Endothelial cell of umbilical vein (primary cell): ENCODE measurements around the gene RILP. TPM values are rescaled to one million over a fixed set of nuclear protein-coding genes. Genes with fewer than 3 reads are reported as not detected.

ENCODE experiments used
- BruUV-seq: library from RNA; stranded (reverse); fragments of 400-500 nt; replicated peaks from 2 replicates; lab custom pipeline; 2021; lab: Mats Ljungman, UMichigan
- CTCF ChIA-PET: fragments of 300-600, 350-600 bp; sonication (Branson Sonifier 250); formaldehyde crosslinking; loops from one replicate; lab custom pipeline; 2021; ENCODE audit warnings: antibody characterized with exemption, inconsistent platforms; lab: Charles Lee
- POLR2A ChIA-PET: fragments of 300-600, 350-600 bp; sonication (Branson Sonifier 250); formaldehyde crosslinking; loops from one replicate; lab custom pipeline; 2021; ENCODE audit warnings: antibody characterized with exemption, inconsistent platforms; lab: Charles Lee
- DNase-seq: peaks from one replicate; pipeline ENCODE4 v3.0.0-alpha.2; 2011; ENCODE audit warnings: low read depth, low spot score
- FAIRE-seq: peaks from 2 replicates; lab custom pipeline; 2011; peaks lifted over from hg19 to GRCh38; lab: Jason Lieb, UNC
- H2AFZ ChIP-seq: 2 replicates; pipeline ENCODE4 v1.6.0; 2012; ENCODE audit warnings: low read depth, low read length, control low read depth, inconsistent platforms
- H3K27ac ChIP-seq: 2 replicates; pipeline ENCODE4 v1.5.1; 2011; ENCODE audit warnings: low read depth, mild to moderate bottlenecking, control low read depth, low read length, moderate library complexity; ENCODE audit not compliant: insufficient read depth
- H3K27me3 ChIP-seq, 2 experiments: 2 replicates each; pipeline versions ENCODE4 v1.6.0 to v1.6.1; 2011; ENCODE audit warnings: low read length in 2 of 2, mixed read lengths in 1 of 2; ENCODE audit not compliant: control insufficient read depth in 2 of 2, insufficient read depth in 2 of 2
- H3K36me3 ChIP-seq, 2 experiments: 2 replicates in 1 of 2; 3 replicates in 1 of 2; pipeline ENCODE4 v1.5.1; 2011; ENCODE audit warnings: low read length in 2 of 2, mild to moderate bottlenecking in 1 of 2, moderate library complexity in 1 of 2; ENCODE audit not compliant: control insufficient read depth in 2 of 2, insufficient read depth in 2 of 2; ENCODE audit errors: extremely low read depth in 1 of 2
- H3K4me1 ChIP-seq: 3 replicates; pipeline ENCODE4 v1.5.1; 2011; ENCODE audit warnings: mild to moderate bottlenecking, low read length; ENCODE audit not compliant: control insufficient read depth, insufficient read depth; ENCODE audit errors: extremely low read depth
- H3K4me2 ChIP-seq: 2 replicates; pipeline ENCODE4 v1.6.1; 2011; ENCODE audit warnings: low read length, control low read depth, mixed read lengths; ENCODE audit not compliant: insufficient read depth
- H3K4me3 ChIP-seq, 3 experiments: fragments of 200-600 bp in 1 of 3; sonication (generic), shearing (Covaris generic) in 1 of 3; replicated peaks in 1 of 3; 2 replicates each; pipeline ENCODE4 v1.5.1; 2011 to 2016; ENCODE audit warnings: control low read depth in 3 of 3, low read length in 3 of 3, mild to moderate bottlenecking in 2 of 3, inconsistent platforms in 1 of 3, low read depth in 1 of 3, moderate library complexity in 1 of 3; ENCODE audit not compliant: insufficient read depth in 1 of 3
- H3K79me2 ChIP-seq: 2 replicates; pipeline ENCODE4 v1.6.0; 2012; ENCODE audit warnings: low read length, inconsistent platforms; ENCODE audit not compliant: control insufficient read depth, insufficient read depth
- H3K9ac ChIP-seq: replicated peaks from 2 replicates; pipeline ENCODE3; 2011; ENCODE audit warnings: low read length, control low read depth; ENCODE audit not compliant: insufficient read depth; ENCODE audit errors: extremely low read depth
- H3K9me1 ChIP-seq: replicated peaks from 3 replicates; pipeline ENCODE4 v1.6.0; 2011; ENCODE audit warnings: mild to moderate bottlenecking, low read length; ENCODE audit not compliant: control insufficient read depth, insufficient read depth; ENCODE audit errors: extremely low read depth
- H3K9me3 ChIP-seq: replicated peaks from 2 replicates; pipeline ENCODE4 v1.5.1; 2012; ENCODE audit warnings: low read length, inconsistent platforms; ENCODE audit not compliant: control insufficient read depth, insufficient read depth
- H4K20me1 ChIP-seq: replicated peaks from 2 replicates; pipeline ENCODE3; 2011; ENCODE audit warnings: mild to moderate bottlenecking, low read length; ENCODE audit not compliant: control insufficient read depth, insufficient read depth; ENCODE audit errors: extremely low read depth
- CTCF ChIP-seq, 2 donors: IDR thresholded peaks; 1 replicate in 1 of 2; 2 replicates in 1 of 2; pipeline ENCODE4 v1.5.1; 2011; ENCODE audit warnings: low read length in 2 of 2, mild to moderate bottlenecking in 2 of 2, moderate library complexity in 2 of 2, control low read depth in 1 of 2, inconsistent platforms in 1 of 2, low read depth in 1 of 2; ENCODE audit not compliant: insufficient read depth in 1 of 2; ENCODE audit errors: extremely low read depth in 1 of 2
- GATA2 ChIP-seq: IDR thresholded peaks from 2 replicates; pipeline ENCODE4 v1.7.0; 2011; ENCODE audit warnings: low read depth, mild to moderate bottlenecking, moderate library complexity, mixed read lengths, low read length; ENCODE audit not compliant: insufficient read length, insufficient read depth
- POLR2A ChIP-seq: IDR thresholded peaks from 2 replicates; pipeline ENCODE4 v1.6.1; 2012; ENCODE audit warnings: low read depth, mild to moderate bottlenecking, control low read depth, low read length
- POLR2AphosphoS5 ChIP-seq: IDR thresholded peaks from 2 replicates; pipeline ENCODE4 v1.6.1; 2012; ENCODE audit warnings: low read depth, mild to moderate bottlenecking, control low read depth, low read length, moderate library complexity; ENCODE audit not compliant: insufficient read depth
- dilution Hi-C: fragments of 300-500 bp; cut with MboI; formaldehyde crosslinking; loops from one replicate; pipeline ENCODE4 v1.15.0; 2019; ENCODE audit warnings: low sequenced_read_pairs; ENCODE audit not compliant: extremely low pct_ligation_motif_present
- intact Hi-C: fragments of 100-400 bp; cut with micrococcal nuclease; formaldehyde crosslinking; loops from one replicate; pipeline ENCODE4 v1.10.0; 2022
- polyA plus RNA-seq, 4 experiments: library from polyadenylated mRNA; depleted of rRNA in 3 of 4; stranded (reverse) in 3 of 4; unstranded in 1 of 4; fragments of >200 nt; gene quantifications; 2 replicates each; pipeline versions ENCODE4 v1.2.1 to v1.2.3, GENCODE V29; 2011 to 2012; ENCODE audit warnings: missing spikeins in 1 of 4
- total RNA-seq: library from RNA; stranded (reverse); gene quantifications from 2 replicates; pipeline ENCODE4 v1.2.3, GENCODE V29; 2021

The RILP gene
- total and polyA plus RNA-seq, 2 donors (not counting 3 experiments of a cell fraction or from before 2014, with no cell fraction given) = 9.4 to 10.0 TPM

GRCh38 chr17:1628856-1629503 lies 20.7 kb downstream of the RILP start:
- POLR2A ChIA-PET = interaction anchor here (1.8 kb wide), 1 partner anchor 55 kb away, joined by 7 read pairs; no protein-coding TSS in a partner anchor
- dilution Hi-C loops = no loop called here

More at GRCh38 chr17:1628856-1629503, 20.7 kb downstream of the RILP start:
- peak overlapping the region; percentile 53 for H3K27ac ChIP-seq
- intact Hi-C loops = loop anchor here (1.0 to 5.0 kb wide), 5 partner anchors 16 to 372 kb away; partner anchors contain the start of genes SCARF1 and TRARG1
- H3K4me3 ChIP-seq = peak overlapping the region; percentile 35 to 87 (median 53)
- no peaks in the 10 kb centered on the region for H3K9me3 ChIP-seq
- no TSS peak for BruUV-seq
- no peaks in the 10 kb centered on the region for H3K9me1 ChIP-seq
- peak overlapping the region; percentile 68 for H2AFZ ChIP-seq
- DNase-seq (peak; percentile 94), FAIRE-seq (peak; percentile 93)
- peak overlapping the region; percentile 53 for H3K4me2 ChIP-seq
- CTCF ChIA-PET = interaction anchor here (0.6 to 10.0 kb wide), 9 partner anchors 10 to 75 kb away, joined by 3 to 459 read pairs (median 17); partner anchors contain the start of genes RILP and SCARF1
- H4K20me1 ChIP-seq = no peaks in the 10 kb centered on the region
- TF ChIP-seq GATA2 (no peak), CTCF (IDR thresholded peaks at IDR 0.05; ENCODE audit: extremely low read depth in 1 of 2, insufficient read depth in 1 of 2, low read depth in 1 of 2, low read length in 2 of 2) (peak in 1 of 2 donors; percentile 34), POLR2A (peak; percentile 37), POLR2AphosphoS5 (peak; percentile 69)
- H3K4me1 ChIP-seq = peaks cover 35% of the 10 kb centered on the region
- H3K27me3 ChIP-seq = no peaks in the 10 kb centered on the region
- no peaks in the 10 kb centered on the region for H3K36me3 ChIP-seq
- peaks cover 12% of the 10 kb centered on the region for H3K79me2 ChIP-seq
- H3K9ac ChIP-seq = peak overlapping the region; percentile 73
